Measurements from ENCODE around the gene KAZALD1. TPM values are rescaled to one million over a fixed set of nuclear protein-coding genes. Genes with fewer than 3 reads are reported as not detected.

KAZALD1 gene
- total and polyA plus RNA-seq, 4 donors = 4.1 to 12.1 (median 7.4) TPM

DNA sequence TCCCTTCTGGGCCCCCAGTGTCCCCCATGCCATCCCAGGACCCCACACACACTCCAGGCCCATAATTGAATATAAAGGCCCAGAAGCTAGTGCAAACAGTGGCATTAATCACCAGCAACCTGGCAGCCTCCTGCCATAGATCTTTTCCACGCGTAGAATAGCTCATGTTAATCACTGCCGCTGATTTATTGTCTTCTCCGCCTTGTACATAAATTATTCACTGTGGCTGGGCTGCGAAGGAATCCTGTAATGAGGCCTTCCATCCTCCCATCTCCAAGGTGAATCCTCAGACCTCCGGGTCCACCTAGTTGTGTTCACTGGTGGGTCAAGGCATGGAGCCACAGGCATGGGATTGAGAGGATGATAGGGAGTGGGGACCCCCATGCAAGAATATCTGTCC lies 33.2 kb downstream of the KAZALD1 start:
- no peak for DNase-seq

DNA sequence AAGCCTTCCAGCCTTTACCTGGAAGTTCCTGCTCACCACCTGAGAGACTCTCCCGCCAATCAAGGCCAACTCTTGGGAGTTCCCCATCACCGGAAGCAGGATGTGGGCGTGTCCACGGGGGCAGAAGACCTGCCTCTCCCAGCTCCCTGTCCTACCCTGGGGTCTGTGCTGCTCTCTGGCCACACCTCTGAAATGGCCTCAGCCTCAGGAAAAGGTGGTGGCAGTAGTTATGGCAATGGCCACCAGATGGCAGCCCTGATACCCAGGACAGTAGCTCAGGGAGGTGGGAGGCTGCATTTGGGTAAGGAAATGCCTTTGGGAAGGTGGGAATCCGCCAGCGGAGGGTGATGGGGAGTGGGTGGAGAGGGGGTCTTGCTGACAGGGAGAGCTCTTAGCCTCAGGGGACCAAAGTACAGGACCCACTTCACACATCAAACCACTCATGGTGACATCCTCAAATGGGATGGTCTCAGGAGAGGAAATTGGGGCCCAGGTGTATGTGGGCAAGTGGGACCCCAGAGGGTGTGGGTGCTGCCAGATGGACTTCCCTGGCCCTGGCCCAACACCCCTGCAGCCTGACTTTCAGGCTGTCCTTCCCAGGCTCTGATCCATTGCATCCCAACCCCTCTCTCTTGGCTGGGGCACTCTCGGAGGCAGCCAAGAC lies 33.9 kb downstream of the KAZALD1 start:
- TF ChIP-seq, protein P1, sequence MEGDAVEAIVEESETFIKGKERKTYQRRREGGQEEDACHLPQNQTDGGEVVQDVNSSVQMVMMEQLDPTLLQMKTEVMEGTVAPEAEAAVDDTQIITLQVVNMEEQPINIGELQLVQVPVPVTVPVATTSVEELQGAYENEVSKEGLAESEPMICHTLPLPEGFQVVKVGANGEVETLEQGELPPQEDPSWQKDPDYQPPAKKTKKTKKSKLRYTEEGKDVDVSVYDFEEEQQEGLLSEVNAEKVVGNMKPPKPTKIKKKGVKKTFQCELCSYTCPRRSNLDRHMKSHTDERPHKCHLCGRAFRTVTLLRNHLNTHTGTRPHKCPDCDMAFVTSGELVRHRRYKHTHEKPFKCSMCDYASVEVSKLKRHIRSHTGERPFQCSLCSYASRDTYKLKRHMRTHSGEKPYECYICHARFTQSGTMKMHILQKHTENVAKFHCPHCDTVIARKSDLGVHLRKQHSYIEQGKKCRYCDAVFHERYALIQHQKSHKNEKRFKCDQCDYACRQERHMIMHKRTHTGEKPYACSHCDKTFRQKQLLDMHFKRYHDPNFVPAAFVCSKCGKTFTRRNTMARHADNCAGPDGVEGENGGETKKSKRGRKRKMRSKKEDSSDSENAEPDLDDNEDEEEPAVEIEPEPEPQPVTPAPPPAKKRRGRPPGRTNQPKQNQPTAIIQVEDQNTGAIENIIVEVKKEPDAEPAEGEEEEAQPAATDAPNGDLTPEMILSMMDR (IDR thresholded peaks at IDR 0.05; ENCODE audit: control extremely low read depth, extremely low read depth) = peak; percentile 42
- 13 to 16% methylated on average over 7 of the region's 7 CpGs for WGBS, 2 donors
- DNase-seq (peak; percentile 56 to 64 (median 56)), ATAC-seq (ENCODE audit: insufficient read depth, low FRiP score) (peak; percentile 69)
- no peak overlapping the region for H3K9ac ChIP-seq (ENCODE audit: insufficient read depth in 1 of 2, low read length in 2 of 2)
- no peak overlapping the region for H3K4me3 ChIP-seq
- H3K4me1 ChIP-seq (ENCODE audit: control insufficient read depth in 5 of 5, insufficient read depth in 5 of 5, low read length in 5 of 5) = peaks cover 0 to 25% (median 2%) of the 10 kb centered on the region in 5 donors
- peaks cover 3 to 17% (median 9%) of the 10 kb centered on the region in 3 donors for H3K27me3 ChIP-seq (ENCODE audit: control insufficient read depth in 3 of 3, insufficient read depth in 3 of 3, low read length in 2 of 3)
- H3K36me3 ChIP-seq (ENCODE audit: control insufficient read depth in 4 of 4, insufficient read depth in 4 of 4, low read length in 4 of 4) = no peaks in the 10 kb centered on the region
- peaks cover 0 to 9% (median 0%) of the 10 kb centered on the region in 4 donors for H3K9me3 ChIP-seq (ENCODE audit: control insufficient read depth in 4 of 4, insufficient read depth in 3 of 4, low read length in 3 of 4)
- H3K27ac ChIP-seq (ENCODE audit: low read depth in 1 of 2, low read length in 1 of 2) = no peak overlapping the region

More for the DNA sequence above, 33.2 kb downstream of the KAZALD1 start:
- TF ChIP-seq, protein P1 (IDR thresholded peaks at IDR 0.05; ENCODE audit: control extremely low read depth, extremely low read depth) = no peak
- H3K9ac ChIP-seq (ENCODE audit: insufficient read depth in 1 of 2, low read length in 2 of 2) = no peak overlapping the region
- peaks cover 3 to 11% (median 9%) of the 10 kb centered on the region in 3 donors for H3K27me3 ChIP-seq (ENCODE audit: control insufficient read depth in 3 of 3, insufficient read depth in 3 of 3, low read length in 2 of 3)
- H3K4me1 ChIP-seq (ENCODE audit: control insufficient read depth in 5 of 5, insufficient read depth in 5 of 5, low read length in 5 of 5) = peaks cover 0 to 25% (median 2%) of the 10 kb centered on the region in 5 donors
- 70 to 85% methylated on average over 6 of the region's 6 CpGs for WGBS, 2 donors
- no peak for ATAC-seq (ENCODE audit: insufficient read depth, low FRiP score)
- H3K36me3 ChIP-seq (ENCODE audit: control insufficient read depth in 4 of 4, insufficient read depth in 4 of 4, low read length in 4 of 4) = no peaks in the 10 kb centered on the region
- H3K9me3 ChIP-seq (ENCODE audit: control insufficient read depth in 4 of 4, insufficient read depth in 3 of 4, low read length in 3 of 4) = peaks cover 0 to 6% (median 0%) of the 10 kb centered on the region in 4 donors
- no peak overlapping the region for H3K27ac ChIP-seq (ENCODE audit: low read depth in 1 of 2, low read length in 1 of 2)
- no peak overlapping the region for H3K4me3 ChIP-seq

DNA sequence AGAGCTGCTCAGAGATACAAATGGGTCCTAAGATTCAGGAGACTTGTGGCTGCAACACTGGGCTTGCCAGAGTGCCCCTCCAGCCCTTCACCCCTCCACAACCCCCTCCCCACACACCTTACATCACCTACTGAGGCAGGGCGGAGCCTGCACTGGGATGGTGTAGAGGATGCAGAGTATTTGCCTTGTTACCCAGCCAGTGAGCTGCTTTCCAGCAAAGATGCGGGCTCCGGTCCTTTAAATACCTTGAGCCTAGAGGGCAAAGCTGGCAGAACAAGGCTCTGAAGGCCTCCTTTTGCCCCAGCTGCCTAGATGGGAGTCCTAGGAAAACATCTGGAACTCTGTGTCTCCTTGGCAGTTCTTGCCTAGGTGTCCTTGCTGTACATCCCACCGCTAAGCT lies 34.6 kb downstream of the KAZALD1 start:
- no peak overlapping the region for H3K9ac ChIP-seq (ENCODE audit: insufficient read depth in 1 of 2, low read length in 2 of 2)
- peaks cover 0 to 25% (median 2%) of the 10 kb centered on the region in 5 donors for H3K4me1 ChIP-seq (ENCODE audit: control insufficient read depth in 5 of 5, insufficient read depth in 5 of 5, low read length in 5 of 5)
- peaks cover 0 to 9% (median 0%) of the 10 kb centered on the region in 4 donors for H3K9me3 ChIP-seq (ENCODE audit: control insufficient read depth in 4 of 4, insufficient read depth in 3 of 4, low read length in 3 of 4)
- WGBS, 2 donors = 83 to 88% methylated on average over 4 of the region's 4 CpGs
- ATAC-seq (ENCODE audit: insufficient read depth, low FRiP score) = no peak
- DNase-seq = no peak
- no peak overlapping the region for H3K27ac ChIP-seq (ENCODE audit: low read depth in 1 of 2, low read length in 1 of 2)
- H3K4me3 ChIP-seq = no peak overlapping the region
- no peaks in the 10 kb centered on the region for H3K36me3 ChIP-seq (ENCODE audit: control insufficient read depth in 4 of 4, insufficient read depth in 4 of 4, low read length in 4 of 4)
- peaks cover 3 to 18% (median 9%) of the 10 kb centered on the region in 3 donors for H3K27me3 ChIP-seq (ENCODE audit: control insufficient read depth in 3 of 3, insufficient read depth in 3 of 3, low read length in 2 of 3)
- TF ChIP-seq, protein P1 (IDR thresholded peaks at IDR 0.05; ENCODE audit: control extremely low read depth, extremely low read depth) = no peak
